SK-N-MC (cell line): Measurements from ENCODE around the gene LRIG2.

Source experiments
- EZH2 ChIP-seq: fragments of 200-600 bp; sonication (generic); IDR thresholded peaks from one replicate; pipeline ENCODE4 v1.6.1; 2017; ENCODE audit warnings: antibody characterized with exemption
- POLR2AphosphoS5 ChIP-seq: IDR thresholded peaks from 2 replicates; pipeline ENCODE4 v1.6.1; 2012; ENCODE audit warnings: mild to moderate bottlenecking, low read depth, low read length, borderline replicate concordance

- TF ChIP-seq EZH2 (no peak), POLR2AphosphoS5 (no peak)
These were observed 32.1 kb upstream of the LRIG2 start for GRCh38 chr1:113040718-113041412.
